GM18526 (cell line): ENCODE measurements around the gene TADA1.

Experiments
- POLR2A ChIP-seq: IDR thresholded peaks from 3 replicates; pipeline ENCODE4 v1.6.1; 2011; ENCODE audit not compliant: insufficient read length; ENCODE audit errors: extremely low read depth

TADA1 gene

GRCh38 chr1:166869318-166870099, 6.6 kb downstream of the TADA1 start:
- TF ChIP-seq POLR2A, result no peak

- no peak for TF ChIP-seq POLR2A
Measured at GRCh38 chr1:166868639-166869038, 7.4 kb downstream of the TADA1 start.

- TF ChIP-seq POLR2A, result no peak
Measured at GRCh38 chr1:166865926-166866325, 10.1 kb downstream of the TADA1 start.

GRCh38 chr1:166859597-166859996, 16.5 kb downstream of the TADA1 start:
- TF ChIP-seq POLR2A, result no peak

- TF ChIP-seq POLR2A, result no peak
Measured at GRCh38 chr1:166858726-166859419, 17.2 kb downstream of the TADA1 start.

- TF ChIP-seq POLR2A, result no peak
Measured at GRCh38 chr1:166857995-166858394, 18.1 kb downstream of the TADA1 start.

- TF ChIP-seq POLR2A, result no peak
Measured at GRCh38 chr1:166855558-166855957, 20.5 kb downstream of the TADA1 start.

GRCh38 chr1:166852918-166853317, 23.1 kb downstream of the TADA1 start:
- TF ChIP-seq POLR2A, result no peak

- no peak for TF ChIP-seq POLR2A
Measured at GRCh38 chr1:166849135-166849534, 26.9 kb downstream of the TADA1 start.

- TF ChIP-seq POLR2A, result no peak
Measured at GRCh38 chr1:166848193-166848592, 27.9 kb downstream of the TADA1 start.

- no peak for TF ChIP-seq POLR2A
Measured at GRCh38 chr1:166844791-166845190, 31.3 kb downstream of the TADA1 start.

- TF ChIP-seq POLR2A, result no peak
Measured at GRCh38 chr1:166843769-166844596, 32.1 kb downstream of the TADA1 start.

GRCh38 chr1:166843322-166843721, 32.7 kb downstream of the TADA1 start:
- TF ChIP-seq POLR2A, result no peak

- no peak for TF ChIP-seq POLR2A
Measured at GRCh38 chr1:166840309-166841274, 35.5 kb downstream of the TADA1 start.
